T-helper 2 cell treated with Interferon-gamma antibody and Interleukin-4, amounts not matched to agents 100 ng/mL and 5 ng/mL, for 36 hours (primary cell): ENCODE data around the gene KAZN. TPM values are rescaled to one million over a fixed set of nuclear protein-coding genes. Genes with fewer than 3 reads are reported as not detected.
"Not testable (repeated sequence)": the region's sequence is repeated elsewhere in the genome, so short reads cannot be mapped to it uniquely, and the experiment has no call there.

Source experiments
- intact Hi-C: fragments of 100-400 bp; cut with micrococcal nuclease; formaldehyde crosslinking; loops from one replicate; pipeline ENCODE4 v1.15.1; 2023
- total RNA-seq: library from RNA; stranded (reverse); gene quantifications from 2 replicates; pipeline ENCODE4 v1.2.3, GENCODE V29; 2022

The KAZN gene
- 0.48 and 0.91 TPM in 2 replicates for total RNA-seq

GRCh38 chr1:14598498-14599182 lies at the start of gene KAZN:
Gene KAZN (plus strand): TSS chr1:14598685.
- intact Hi-C loops, result no loop called here

GRCh38 chr1:14549897-14550620 lies 48.4 kb upstream of the KAZN start:
- intact Hi-C loops, result no loop called here

- intact Hi-C loops, result no loop called here
Observed at GRCh38 chr1:14551386-14551785, 47.1 kb upstream of the KAZN start.

DNA sequence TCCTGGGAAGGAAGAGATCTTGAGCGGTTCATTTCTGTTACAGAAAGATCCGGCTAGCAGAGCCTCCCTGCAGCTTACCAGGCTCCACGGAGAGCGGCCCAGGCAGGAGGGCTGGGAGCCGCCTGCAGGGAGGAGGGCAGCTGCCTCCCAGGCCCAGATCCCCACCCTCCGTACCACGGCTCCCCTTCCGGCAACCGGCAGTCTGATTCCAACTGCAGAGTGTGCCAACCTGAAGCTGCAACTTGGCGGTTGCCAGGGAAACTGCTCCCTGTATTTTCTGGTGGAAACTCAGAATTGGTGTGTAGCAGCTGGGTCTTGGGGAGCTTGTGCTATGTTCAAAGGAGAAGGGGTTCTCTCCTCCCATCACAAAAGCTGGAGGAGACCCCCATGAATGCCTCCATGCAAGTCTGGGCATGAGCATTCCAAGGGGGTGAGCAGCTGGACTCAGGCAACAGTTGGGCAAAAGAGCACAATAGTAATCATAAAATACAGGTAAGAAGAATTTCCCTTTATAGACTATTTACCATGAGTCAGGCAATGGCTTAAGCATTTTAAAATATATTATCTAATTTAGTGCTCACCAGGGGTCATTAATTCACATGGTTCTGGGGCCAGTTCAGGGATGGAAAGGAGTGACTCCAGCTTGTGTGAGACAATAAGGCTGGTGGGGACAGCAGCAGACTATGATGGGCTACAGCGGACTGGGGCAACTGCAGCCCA lies 46.1 kb upstream of the KAZN start:
- intact Hi-C loops, result no loop called here

DNA sequence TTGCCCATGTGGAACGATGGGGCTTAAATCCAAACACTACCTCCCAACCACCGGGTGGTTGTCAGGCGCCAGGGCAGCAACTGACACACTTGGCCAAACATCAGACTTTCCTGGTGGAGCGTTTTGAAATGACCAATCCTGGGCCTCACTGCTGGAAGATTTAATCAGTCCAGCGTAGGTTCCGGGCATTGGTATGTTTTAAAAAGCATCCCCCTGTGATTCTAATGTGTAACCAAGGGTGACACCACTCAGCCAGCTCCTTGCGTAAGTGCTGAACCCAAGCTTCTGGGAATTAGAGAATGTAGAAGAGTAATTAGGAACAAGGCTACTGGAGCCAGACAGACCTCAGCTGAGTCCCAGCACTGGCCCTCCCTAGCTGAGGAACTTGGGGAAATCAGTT lies 44.8 kb upstream of the KAZN start:
- intact Hi-C loops, result no loop called here

DNA sequence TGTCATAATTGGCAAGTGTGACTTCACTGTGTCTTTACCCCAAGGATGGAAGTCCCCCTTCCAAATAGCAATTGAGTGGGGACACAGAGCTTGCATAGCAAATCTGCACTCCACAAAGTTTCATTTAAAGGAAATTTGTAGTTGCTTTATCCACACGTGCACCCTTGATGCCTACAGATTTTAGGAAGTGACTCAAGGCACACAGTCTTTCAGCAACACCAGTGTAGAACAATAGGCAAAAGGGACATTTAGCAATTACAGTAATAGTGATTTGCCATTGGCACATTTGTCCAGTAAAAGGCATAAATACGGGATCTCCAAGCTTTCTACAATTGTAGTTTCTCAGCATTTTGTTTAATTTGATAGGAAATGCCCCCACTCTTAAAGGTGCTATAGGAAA lies 43.4 kb upstream of the KAZN start:
- intact Hi-C loops, result no loop called here

DNA sequence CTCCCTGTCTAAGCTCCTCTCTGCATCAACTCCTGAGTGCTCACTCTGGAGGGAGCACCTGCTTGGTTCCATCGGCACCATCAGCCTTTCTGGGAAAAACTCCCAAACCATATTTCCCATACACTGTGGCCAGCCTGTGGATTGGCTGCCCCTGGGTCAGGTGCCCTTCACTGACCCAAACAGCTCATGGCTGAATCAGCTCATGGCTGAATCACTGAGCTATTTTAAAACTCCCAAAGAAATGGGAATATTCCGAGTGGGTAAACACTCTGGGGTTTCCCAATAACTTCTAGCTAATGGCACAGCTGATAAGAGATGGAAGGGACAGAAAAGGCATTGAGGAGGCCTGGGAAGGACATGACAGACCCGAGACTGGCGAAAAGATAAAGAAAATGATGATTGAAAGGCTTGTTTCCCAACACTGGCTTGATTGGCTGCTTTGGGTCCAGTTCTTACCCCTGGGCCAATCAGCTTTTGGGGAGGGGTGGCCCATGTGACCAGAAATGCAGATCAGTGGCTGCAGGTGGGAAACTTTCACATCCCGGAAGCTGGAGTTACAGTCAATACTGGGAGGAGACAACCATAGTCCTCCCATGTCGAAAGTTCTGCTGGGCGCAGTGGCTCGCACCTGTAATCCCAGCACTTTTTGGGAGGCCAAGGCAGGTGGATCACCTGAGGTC lies 37.3 kb upstream of the KAZN start:
- intact Hi-C loops, result no loop called here

GRCh38 chr1:14565090-14565489 lies 33.4 kb upstream of the KAZN start:
- intact Hi-C loops, result no loop called here

- intact Hi-C loops, result no loop called here
Observed at GRCh38 chr1:14567056-14567455, 31.4 kb upstream of the KAZN start.

- intact Hi-C loops, result no loop called here
Observed at GRCh38 chr1:14567903-14568302, 30.6 kb upstream of the KAZN start.

GRCh38 chr1:14568716-14569355 lies 29.6 kb upstream of the KAZN start:
- intact Hi-C loops, result no loop called here

- intact Hi-C loops, result no loop called here
Observed at GRCh38 chr1:14570514-14570913, 28.0 kb upstream of the KAZN start.

DNA sequence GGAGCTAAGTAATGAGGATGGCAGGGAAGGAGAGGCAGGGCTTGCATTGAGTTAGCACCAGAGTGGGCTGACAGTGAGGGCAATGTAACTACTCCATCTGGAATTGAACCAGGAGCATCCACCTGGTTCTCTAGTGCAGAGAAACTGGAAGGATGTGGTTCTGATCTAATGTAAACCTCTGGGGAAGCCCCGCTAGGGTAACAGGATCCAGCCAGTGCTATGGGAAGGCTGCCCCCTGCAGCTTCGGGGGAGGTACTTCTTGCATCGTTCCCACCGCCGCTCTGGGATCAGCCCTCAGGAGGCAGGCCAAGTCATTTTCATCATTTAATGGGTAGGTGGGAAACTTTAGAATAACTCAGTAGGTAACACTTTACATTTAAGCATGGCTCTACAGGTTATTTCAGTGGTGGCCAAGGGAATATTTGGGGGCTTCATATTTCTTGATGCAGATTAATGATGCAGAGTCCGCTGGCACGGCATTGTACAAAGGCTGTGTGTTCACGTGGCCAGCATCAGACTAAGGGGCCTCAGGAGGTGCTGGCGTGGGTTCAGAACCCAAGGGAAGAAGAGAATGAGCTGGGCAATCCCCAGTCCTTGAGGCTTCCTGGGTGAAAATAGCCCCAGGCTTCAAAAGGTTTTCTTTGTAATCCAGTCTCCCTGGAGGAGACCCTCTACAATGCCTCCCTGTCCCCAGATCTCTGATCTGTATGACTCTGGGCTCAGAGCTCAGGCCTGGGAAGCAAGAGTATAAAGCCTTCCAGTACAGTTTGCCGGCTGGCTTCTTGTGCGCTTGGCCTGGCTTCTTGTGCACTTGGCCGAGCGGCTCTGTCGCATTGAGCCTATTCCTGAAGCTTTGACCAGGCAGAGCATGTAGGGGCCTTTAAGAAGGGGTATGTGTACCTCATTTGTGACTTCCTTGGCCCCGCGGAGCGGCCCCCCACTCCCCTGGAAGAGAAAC lies 26.4 kb upstream of the KAZN start:
- intact Hi-C loops, result no loop called here

DNA sequence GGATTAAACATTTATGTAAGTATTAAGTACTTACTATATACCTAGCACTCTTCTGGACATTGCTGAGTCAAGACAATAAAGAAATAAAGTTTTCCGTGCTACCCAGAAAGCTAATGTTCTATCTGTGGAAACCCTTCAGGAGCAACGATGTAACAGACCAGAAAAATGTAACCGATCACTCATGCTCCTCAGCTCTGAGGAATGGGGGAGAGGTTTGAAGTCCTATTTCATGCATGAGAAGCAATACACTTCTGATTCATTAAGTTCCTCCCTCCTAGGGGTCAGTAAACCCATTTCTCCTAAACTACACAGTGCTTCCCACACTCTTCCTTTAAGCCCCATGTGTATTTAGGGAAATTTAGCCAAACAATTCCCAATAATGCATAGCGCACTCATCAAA lies 25.6 kb upstream of the KAZN start:
- intact Hi-C loops, result no loop called here

GRCh38 chr1:14576155-14576554 lies 22.3 kb upstream of the KAZN start:
- intact Hi-C loops, result no loop called here

DNA sequence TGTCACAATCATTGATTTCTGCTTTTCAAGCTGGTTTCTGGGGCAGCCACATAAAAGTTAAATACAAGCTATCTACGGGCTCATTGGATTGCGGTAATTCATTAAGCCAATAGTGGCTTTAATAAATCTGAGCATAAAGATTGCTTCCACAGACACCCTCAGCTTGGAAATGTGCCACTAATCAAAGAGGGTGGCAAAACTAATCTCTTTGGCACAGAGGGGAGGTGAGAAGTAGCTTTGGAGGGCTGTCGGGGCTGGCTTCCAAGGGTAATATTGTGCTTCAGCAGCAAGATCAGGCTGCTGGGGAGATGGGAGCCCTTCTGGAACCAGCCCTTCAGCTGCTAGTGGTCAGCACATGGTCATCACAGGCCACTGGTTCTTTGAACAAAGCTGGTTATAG lies 21.2 kb upstream of the KAZN start:
- intact Hi-C loops, result no loop called here

GRCh38 chr1:14578156-14578555 lies 20.3 kb upstream of the KAZN start:
- intact Hi-C loops, result no loop called here

DNA sequence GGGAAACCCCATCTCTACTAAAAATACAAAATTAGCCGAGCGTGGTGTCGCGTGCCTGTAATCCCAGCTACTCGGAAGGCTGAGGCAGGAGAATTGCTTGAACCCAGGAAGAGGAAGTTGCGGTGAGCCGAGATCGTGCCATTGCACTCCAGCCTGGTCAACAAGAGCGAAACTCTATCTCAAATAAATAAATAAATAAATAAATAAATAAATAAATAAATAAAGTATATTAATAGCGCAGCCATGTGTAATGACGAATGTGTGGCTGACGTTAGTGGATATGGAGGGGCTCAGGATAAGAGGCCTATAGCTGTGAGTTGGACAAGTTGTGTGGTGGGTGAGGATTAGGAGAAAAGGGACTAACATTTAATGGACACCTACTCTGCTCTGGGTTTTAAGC lies 18.2 kb upstream of the KAZN start:
- intact Hi-C loops, result not testable (repeated sequence)

DNA sequence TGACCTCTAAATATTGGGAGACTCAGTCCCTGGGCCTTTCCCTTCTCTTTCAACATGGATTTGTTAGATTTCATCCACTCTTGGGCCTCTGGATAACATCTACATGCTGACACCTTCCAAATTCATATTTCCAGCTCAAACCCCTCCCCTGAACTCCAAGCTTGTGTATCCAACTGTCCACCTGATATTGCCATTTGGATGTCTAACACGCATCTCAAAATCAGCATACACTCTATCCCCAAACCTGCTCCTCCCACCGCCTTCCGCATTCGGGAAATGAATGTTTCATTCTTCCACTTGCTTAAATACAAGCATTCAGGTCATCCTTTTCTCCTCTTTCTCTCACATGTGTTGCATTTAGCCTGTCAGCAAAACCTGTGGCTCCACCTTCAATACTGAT lies 17.5 kb upstream of the KAZN start:
- intact Hi-C loops, result no loop called here

DNA sequence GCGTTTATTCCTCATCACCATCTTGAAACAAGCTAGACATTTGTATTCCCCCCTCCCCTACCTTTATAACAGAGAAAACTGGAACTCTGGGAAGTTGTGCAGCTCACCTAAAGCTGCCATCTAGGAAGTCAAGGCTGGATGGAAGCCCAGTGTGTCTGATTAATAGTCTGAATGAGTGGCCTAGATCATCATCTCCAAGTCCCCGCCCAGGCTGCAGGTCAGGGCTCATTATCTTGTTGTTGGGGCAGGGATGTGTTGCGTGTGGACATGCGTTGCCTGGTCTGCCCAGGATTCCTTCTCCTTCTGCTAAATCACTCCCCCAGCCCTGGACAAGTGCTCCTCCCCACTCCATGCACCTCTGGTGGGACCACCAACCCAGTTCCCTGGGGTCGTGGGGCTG lies 14.7 kb upstream of the KAZN start:
- intact Hi-C loops, result no loop called here
